Activated effector memory CD4-positive, alpha-beta T cell treated with Interleukin-2 at 50 U/mL for 16 hours (primary cell): ENCODE data around the gene RHBDD1.

Source experiments
- DNase-seq: peaks from one replicate; pipeline ENCODE4 v3.0.0-alpha.2; 2020

Gene RHBDD1

DNA sequence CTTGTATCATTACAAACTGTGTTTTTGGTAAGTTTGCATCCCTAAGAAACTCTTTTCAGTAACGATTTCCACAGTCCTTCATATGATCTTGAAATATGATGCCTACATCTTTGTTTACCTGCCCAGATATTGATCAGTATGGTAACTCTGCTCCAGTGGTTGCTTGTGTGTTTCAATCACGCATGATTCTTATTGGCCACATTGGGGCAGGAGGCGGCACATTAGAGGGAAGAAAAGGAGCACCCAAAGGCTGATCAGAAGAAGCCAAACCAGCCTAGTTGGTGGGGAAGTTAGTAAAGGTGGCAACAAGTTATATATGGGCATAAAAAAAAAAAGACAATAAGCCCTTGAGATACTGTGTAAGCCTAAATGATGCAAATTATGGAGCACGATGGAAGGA lies 158.9 kb downstream of the RHBDD1 start:
- DNase-seq: no peak

DNA sequence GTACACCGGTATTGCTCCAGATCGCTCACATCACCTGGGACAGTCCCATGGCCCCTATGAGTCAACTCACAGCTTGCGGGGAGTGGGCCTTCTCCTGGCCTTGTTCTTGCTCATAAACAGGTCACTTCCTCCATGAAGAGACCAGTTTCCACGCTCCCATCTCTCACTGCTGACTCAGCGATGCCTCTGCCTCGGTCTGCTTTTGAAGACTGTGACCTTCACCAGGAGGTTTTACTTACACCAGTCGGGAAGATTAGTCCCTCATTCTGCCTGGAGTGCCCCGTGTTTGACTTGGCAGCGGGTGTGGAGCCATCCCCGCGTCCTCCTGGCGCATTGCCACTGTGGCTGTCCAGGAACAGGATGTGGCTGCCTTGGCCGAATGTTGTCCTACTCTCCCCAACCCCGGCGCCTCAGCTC lies 159.8 kb downstream of the RHBDD1 start:
- no peak for DNase-seq

DNA sequence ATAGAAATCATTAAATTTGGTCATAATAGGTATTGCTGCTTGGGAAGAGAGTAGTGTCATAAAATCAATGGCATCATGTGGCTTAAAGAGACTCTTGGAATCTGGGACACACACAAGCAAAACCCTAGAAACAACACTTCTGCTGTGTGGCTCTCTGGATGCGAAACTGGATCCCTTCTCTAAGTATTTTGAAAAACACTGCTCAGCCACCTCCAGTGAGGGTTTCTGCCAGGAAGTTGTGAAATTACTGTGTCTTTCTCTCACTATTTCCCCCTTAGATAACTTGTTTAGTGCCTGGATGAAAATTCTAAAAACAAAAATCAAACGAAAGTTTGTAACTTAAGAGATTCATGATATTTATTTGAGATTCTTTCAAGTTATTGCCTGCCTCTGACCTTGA lies 163.8 kb downstream of the RHBDD1 start:
- no peak for DNase-seq

DNA sequence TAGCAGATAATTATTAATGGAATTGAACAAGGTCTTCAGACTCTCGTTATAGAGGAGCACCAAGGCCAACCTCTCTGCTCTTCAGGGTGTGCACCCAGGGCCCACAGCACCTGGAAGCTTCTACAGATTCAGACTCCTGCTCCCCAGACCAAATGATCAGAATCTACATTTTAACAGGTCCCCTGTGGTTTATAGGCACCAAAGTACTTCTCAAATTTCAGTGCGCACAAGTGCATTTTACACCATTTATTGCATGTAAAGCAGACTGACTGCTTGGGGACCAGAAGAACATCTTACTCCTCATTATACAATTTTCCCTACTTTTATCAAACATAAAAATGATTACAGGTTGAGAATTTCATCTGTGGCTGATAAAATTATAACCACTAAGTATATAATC lies 164.3 kb downstream of the RHBDD1 start:
- no peak for DNase-seq

DNA sequence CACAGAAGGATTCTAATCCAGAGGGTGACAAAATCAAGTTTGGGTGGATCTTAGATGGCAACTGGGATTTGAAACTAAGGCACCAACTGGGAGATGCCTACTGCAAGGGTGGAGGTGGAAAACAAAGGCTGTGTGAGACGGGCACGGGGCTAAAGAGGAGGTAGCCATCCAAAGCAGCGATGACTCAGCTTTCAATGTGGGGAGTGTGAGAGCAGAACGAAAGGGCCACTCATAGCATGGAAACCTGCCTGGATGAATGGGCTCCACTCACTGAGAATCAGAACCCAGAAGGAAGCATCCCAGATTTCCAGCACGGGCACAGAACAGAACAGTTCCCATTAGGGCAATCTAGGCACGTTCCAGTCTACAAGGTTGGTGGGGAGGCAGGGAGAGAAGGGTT lies 168.6 kb downstream of the RHBDD1 start:
- DNase-seq: no peak

DNA sequence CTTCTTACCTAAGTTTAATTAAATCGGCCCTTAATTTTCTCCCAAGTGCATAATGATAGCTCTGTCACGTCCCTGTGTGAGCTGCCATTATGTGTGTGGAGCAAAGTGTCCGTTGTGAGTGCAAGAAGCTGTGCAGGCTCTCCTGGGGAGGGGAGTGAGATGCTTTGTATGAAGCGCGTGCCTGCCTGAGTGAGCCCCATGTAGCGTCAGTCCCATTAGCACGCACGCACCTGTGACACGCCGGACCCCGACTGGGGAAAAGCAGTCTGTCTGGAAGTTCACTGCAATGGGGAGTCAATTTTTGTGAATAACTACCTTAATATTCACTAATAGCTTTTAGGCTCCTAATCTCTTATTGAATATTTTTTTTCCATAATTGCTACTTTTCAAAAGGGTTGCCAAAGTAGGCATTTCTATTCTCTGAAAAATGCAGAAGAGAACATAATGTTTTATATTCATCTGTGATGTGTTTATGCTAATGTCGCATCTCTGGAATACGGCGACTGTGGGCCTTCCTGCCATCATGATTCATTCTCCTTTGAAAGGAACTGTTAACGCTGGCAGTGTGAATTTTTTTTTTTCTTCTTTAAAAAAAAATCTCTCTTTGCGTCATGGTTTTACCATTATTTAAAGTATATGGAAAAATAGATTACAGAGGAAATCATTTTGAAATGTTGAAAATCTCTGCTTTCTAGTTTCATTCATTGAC lies 170.5 kb downstream of the RHBDD1 start:
- no peak for DNase-seq

DNA sequence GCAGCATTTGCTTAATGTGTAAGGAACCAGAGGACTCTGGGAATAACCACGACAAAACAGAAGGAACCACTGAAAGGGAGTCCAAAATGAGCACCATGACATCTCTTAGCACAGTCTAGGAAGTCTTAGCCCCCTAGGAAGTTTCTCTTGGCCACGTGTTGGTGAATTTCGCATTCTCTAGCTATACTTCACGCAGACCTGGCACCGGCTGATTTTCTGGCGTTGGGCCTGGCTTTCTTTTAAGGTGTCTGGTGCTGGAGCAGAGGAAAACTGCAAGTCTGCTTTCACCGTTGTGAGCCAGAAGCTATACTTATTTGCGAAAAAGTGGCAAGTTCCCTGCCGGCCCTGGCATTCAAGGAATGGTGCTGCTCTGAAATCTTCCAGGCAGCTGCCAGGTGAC lies 171.3 kb downstream of the RHBDD1 start:
- no peak for DNase-seq

DNA sequence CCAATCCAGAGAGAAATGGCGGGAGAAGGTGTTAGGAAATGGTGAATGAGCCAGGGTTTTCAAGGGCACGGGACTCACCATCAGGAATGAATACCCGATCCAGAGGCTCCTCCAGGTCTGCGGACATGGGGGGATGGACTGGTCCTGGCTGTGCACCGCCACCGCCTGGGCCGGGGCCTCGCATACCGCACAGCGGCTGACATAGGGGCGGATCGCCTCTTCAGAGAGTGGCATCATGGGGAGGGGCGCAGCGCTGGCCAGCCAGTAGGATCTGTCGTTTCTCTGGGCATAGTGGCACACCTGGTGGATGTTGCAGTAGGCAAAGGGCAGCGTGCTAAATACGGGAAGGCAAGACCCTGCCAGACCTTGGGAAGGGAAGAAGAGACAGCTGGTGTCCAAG lies 172.1 kb downstream of the RHBDD1 start:
- no peak for DNase-seq

DNA sequence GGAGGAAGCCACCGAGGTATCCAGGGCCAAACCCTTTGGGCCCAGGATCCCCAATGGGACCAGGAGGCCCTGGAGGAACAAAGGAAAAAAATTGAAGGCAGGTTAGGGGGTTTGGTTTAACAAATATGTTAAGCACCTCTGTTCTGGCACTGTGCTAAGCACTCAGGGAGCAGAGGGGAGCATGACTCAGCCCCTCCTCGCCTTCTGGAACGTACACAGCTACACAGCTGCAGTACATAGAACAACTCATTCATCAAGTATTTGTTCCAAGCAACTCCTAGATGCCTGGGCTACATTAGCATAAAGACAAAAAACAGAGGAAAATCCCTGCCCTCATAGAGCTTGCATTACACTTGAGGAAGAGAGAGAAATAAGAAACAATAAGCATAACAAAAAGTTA lies 174.6 kb downstream of the RHBDD1 start:
- DNase-seq: no peak

DNA sequence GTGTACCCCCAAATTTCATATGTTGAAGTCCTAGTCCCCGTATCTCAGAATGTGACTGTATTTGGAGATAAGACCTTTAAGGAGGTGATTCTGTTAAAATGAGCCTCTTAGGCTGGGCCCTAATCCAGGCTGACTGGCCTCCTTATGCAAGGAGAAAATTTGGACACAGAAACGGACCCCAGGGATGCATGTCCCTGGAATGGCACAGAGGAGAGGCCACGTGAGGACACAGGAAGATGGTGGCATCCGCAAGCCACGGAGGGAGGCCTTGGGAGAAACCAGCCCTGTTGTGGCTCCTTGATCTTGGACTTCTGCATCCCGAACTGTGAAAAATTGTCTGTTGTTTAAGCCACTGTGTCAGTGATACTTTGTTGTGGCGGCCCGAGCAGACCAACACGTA lies 177.5 kb downstream of the RHBDD1 start:
- no peak for DNase-seq

DNA sequence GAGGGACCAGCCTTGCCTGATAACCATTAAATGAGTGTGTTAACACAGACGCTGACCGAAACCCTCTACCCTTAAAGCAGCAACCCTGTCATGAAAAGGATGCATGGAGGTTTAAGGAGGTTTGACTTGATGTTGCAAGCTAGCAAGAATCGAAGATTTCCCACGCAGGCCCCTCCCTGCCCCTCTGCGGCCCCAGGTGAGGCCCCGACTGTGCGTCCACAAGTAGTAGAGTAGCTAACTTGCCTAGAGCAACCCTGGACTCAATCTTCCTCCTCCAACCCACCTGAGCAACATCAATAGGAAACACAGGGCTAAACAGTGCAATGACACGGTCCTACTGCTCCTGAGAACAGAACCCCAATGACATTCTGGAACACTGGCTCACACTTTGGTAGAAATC lies 178.0 kb downstream of the RHBDD1 start:
- DNase-seq: no peak

DNA sequence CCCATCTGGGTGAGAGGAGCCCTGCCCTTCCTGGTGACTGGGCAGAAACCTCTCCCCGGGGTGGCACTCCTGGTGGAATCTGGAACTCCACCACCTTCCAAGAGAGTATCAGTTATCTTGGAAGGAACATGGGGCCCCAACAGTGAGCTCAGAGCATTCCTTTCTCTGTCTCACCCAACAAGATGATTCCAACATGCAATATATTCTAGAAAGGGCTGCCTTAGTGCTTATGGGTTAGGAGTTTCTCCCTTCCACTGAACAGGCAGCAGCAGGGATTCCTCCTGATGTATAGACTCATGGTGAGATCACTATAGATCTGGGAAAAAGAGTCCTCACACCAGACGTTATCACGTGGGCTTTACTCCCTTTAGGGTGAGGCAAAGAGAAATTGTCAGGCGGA lies 181.0 kb downstream of the RHBDD1 start:
- no peak for DNase-seq

DNA sequence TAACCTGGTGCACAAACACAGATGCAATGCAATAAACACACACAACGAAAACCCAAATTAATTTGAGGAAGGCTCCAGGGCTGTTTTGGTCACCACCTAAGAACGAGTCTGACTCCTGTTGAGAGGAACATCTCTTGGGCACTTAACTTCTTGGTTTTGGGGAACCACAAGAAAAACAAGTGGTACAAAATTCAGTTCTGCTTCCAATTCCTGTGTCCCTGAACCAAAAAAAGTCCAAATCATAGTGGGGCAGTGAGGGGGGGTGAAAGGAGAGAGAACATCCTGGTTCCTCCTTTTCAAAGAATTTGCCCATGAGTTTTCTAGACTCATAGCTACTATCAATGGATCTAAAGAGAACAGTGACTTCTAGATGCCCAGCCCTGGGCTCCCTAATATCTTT lies 184.6 kb downstream of the RHBDD1 start:
- DNase-seq: no peak

DNA sequence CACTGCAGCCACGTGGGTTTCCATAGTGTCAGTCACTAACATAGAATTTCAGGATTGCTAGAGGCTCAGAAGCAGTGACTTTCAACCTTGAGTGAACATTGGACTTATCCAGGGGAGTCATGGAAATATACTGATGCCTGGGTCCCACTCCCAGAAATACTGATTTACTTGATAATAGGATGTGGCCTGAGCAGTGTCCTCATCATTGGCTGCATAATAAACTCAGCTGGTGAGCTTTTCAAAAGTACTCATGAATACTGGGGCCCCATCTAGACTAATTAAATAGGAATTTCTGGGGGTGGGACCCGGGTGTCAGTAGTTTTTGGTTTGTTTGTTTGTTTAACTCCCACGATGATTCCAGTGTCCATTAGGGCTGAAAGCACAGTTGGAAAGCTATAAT lies 186.8 kb downstream of the RHBDD1 start:
- DNase-seq: no peak

DNA sequence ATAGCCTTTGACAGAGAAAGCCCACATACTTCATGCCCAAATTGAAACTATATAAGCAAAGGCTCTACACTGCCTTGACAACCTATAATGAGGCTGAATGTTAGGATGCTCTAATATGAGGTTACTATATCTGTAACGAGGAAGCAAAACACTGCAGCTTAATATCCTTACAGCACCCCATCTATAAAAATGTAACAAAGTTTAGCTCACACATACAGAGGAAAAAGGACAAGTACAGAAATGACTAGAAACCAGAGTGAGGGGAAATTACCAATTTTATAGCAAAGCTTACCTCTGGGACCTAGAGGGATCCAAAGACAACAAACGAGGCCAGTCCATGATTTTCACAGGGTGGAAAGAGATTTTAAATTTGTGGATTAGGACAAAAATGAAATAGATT lies 189.7 kb downstream of the RHBDD1 start:
- DNase-seq: no peak

DNA sequence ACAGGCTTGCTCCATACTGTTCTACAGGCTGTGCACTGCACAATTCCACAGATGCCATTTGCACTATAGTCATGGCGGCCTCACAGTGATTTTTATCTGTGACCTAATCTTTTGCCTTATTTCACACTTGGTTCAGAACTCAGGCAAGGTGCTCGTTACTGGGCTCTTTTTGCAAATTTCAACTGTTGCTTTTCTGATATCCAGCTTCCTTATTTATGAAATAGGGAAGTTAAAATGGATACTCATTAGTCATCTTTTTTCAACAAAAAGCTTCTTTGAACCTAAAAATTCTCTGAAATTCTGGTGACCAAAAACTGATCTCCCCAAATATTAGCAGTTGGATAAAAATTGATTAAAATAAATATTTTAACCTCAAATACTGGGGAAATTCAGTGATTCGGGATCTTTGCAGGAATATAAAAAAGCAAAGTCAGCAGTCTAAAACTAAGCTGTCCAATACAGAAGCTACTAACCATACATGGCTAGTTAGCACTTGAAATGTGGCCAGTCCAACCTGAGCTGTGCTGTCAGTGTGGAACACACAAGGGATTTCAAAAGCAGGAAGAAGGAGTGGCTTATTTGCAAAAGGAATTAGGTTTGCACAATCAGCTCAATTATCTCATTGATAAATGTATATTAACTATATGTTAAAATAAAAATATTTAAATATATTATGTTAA lies 193.7 kb downstream of the RHBDD1 start:
- DNase-seq: no peak

DNA sequence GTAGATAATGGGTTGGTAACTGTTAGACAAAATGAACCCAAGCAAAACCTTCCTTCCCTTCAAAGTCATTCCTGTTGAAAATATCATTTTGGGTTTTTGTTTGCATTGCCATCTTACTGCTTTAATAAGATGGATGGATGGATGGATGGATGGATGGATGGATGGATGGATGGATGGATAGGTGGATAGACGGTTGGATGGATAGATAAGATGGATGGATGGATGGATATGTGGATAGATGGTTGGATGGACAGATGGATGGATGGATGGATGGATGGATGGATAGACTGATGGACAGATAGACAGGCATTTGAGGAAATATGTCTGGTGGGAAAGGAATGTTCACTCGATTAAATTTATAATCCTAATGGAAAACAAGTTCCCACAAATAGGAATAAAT lies 194.9 kb downstream of the RHBDD1 start:
- no peak for DNase-seq

DNA sequence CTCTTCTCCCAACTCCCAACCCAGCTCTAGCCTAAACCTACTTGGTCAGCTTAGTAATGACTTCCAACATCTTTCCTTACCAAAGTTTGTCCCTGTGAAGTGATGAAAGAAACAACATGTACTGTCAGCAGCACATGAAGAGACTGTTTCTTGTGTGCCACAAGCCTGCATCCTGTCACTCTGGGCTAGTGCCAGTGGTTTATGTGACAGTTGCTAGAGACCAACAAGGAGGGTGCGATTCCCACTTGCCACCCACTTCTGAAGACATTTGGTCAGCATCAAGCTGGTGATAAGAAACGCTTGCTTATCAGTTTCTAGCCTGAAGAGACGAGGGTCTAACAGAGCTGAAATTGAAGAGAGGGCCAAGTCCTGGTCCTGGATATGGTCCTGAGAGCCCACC lies 195.5 kb downstream of the RHBDD1 start:
- no peak for DNase-seq

DNA sequence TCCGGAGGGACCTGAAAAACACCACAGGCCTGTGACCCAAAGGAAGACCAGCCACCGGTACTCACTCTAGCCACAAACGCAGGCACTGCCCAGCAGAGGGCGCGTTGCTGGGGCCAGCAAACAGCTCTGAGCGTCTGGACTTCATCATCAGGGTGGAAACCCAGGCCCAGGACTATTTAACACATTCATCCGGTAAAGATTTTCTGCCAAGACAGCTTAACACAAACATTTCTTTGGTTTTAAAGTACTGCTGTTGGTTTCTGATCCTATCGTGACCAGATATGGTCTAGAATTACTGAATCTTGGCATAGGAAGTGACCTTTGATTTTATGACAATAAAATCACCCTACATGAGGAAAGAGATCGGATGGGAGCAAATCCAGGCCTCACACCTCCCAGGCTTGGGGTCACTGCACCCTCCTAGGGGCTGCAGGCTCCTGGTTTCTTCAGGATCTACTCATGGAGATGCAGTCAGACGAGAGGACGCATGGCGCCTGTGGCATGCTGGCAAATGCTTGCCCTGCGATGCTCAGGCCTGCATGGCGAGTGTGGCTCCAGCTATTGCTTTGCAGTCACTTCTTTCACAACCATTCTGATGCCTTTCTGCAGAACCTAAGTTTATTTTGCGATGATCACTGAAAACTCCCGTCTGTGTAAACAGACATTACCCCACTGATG lies 197.8 kb downstream of the RHBDD1 start:
- DNase-seq: no peak

DNA sequence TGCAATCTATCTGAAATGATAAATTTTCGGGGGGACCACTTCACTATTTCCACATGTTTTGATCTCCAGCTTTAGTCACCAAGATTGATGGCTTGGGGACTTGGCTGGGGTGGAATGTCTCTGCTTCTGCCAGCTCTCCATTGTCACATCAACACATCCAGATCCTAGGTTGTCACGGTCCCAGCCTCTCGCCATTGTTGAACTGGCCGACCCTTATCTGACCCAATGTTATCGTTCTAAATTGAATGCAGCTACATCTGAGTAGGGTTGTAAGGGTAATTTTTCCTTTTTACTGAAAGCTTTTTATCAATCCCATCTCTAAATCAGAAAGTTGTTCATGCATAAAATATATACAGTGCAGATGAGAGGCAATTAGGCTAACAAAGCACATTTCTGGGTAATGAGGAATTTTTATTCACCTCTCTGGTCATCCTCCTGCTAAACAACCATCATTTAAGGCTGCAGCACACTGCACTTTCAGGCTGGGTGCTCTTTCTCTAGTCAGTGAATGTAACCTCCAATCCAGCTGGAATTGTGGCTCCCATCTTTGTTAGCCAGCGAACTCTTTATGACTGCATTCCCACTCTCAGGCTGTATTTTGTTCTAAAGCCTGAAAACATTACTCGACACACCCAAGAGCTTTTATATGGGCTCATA lies 200.0 kb downstream of the RHBDD1 start:
- no peak for DNase-seq

DNA sequence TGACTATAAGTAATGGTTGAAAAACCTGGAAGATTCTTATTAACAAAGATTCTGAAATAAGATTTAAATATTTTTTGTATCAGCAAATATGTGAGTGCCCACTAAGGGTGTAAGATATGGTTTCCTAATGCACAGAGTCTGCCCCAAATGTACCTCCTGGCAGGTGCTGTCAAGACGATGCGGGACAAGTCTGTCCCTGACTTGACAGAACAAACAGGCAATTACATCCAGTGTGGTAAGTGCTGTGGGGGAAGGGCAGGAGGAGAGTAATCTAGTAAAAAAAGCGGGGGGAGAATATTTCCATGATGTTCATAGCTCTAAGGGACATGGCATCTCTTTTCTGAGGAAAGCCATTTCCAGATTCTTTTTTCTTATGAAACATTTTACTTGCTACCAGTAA lies 200.7 kb downstream of the RHBDD1 start:
- no peak for DNase-seq

DNA sequence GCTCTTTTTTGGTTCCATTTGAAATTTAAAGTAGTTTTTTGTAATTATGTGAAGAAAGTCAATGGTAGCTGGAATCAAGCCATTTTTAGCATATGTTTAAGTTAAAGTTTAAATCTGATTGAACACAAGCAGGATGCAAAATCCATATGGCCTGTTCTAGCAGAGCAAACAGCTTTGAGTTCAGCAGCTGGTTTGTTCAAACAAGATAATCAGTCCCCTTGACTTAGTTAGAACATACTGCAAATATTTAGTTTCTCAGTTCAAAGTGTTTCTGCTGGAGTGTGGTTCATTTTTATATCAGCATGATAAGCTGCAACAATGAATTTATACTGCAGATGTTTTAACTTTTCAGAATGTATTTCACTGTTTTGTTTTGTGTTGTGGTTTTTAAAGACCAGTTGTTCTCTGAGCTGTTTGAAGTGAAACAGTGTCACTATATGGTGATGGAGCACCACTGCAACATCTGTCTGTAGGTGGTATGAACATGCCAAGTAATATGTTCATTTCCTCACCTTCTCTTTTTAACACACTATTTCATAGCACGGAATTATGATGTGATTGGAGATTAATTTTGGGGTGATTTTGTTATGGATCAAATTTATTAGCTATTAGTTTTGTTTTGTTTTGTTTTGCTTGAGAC lies 202.8 kb downstream of the RHBDD1 start:
- no peak for DNase-seq

DNA sequence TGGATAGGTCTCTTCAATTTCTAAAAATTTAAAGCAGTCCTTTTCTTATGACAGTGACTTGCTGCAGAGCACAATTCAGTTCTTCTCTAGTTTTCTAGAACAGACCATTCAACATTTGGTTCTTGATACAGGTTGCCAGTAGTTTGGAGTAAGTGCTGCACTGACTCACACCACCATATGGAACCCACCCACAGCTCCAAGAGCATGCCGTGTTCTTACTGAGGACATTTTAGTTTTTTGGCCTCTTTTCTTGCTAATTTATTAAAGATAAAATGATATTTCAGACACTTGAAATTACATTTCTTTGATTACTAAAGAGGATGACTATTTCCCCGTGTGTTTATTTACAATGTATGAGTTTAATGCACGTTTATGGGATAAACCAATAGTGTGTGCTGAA lies 208.1 kb downstream of the RHBDD1 start:
- no peak for DNase-seq
